HUES64 (cell line): ENCODE measurements around the gene CDPF1.

Experiments used
- H3K27ac ChIP-seq: 2 replicates; pipeline ENCODE4 v1.7.0; 2013; ENCODE audit warnings: low read depth, low read length, inconsistent platforms
- H3K27me3 ChIP-seq: 2 replicates; pipeline ENCODE4 v1.6.1; 2013; ENCODE audit warnings: mild to moderate bottlenecking, low read length; ENCODE audit not compliant: insufficient read depth
- H3K36me3 ChIP-seq: 2 replicates; pipeline ENCODE4 v1.6.1; 2013; ENCODE audit warnings: mild to moderate bottlenecking, low read length; ENCODE audit not compliant: insufficient read depth
- H3K4me1 ChIP-seq: 2 replicates; pipeline ENCODE4 v1.6.1; 2013; ENCODE audit warnings: mild to moderate bottlenecking, low read length, moderate library complexity; ENCODE audit not compliant: insufficient read depth
- H3K4me3 ChIP-seq: 2 replicates; pipeline ENCODE4 v1.5.1; 2013; ENCODE audit warnings: mild to moderate bottlenecking, low read length, moderate library complexity
- H3K9ac ChIP-seq: 2 replicates; pipeline ENCODE4 v1.6.1; 2013; ENCODE audit warnings: mild to moderate bottlenecking, low read depth, low read length
- H3K9me3 ChIP-seq: 2 replicates; pipeline ENCODE4 v1.6.1; 2013; ENCODE audit warnings: low read depth, low read length; ENCODE audit not compliant: insufficient read depth
- WGBS: fragments of 150-250, 120-280 bp; methylation state at CpG from one replicate; pipeline ENCODE4 v1.1.7; 2013; ENCODE audit warnings: missing lambda C conversion rate; 5-methylcytosine and 5-hydroxymethylcytosine counted together

CDPF1 gene

GRCh38 chr22:46238541-46238940 is 11.6 kb downstream of the CDPF1 start:
- H3K27me3 ChIP-seq: no peaks in the 10 kb centered on the region
- H3K9ac ChIP-seq: no peak overlapping the region
- no peaks in the 10 kb centered on the region for H3K9me3 ChIP-seq
- H3K4me3 ChIP-seq: no peak overlapping the region
- 95% methylated on average over 16 of the region's 16 CpGs for WGBS
- H3K4me1 ChIP-seq: no peaks in the 10 kb centered on the region
- H3K27ac ChIP-seq: no peak overlapping the region
- H3K36me3 ChIP-seq: no peaks in the 10 kb centered on the region

GRCh38 chr22:46237453-46238124 is 12.5 kb downstream of the CDPF1 start:
- no peak overlapping the region for H3K9ac ChIP-seq
- H3K27ac ChIP-seq: no peak overlapping the region
- WGBS: 87% methylated on average over 12 of the region's 12 CpGs
- H3K27me3 ChIP-seq: no peaks in the 10 kb centered on the region
- H3K4me3 ChIP-seq: no peak overlapping the region
- no peaks in the 10 kb centered on the region for H3K36me3 ChIP-seq
- no peaks in the 10 kb centered on the region for H3K9me3 ChIP-seq
- no peaks in the 10 kb centered on the region for H3K4me1 ChIP-seq

- no peak overlapping the region for H3K4me3 ChIP-seq
- WGBS: 93% methylated on average over 12 of the region's 12 CpGs
- H3K36me3 ChIP-seq: no peaks in the 10 kb centered on the region
- H3K27ac ChIP-seq: no peak overlapping the region
- no peaks in the 10 kb centered on the region for H3K4me1 ChIP-seq
- H3K27me3 ChIP-seq: no peaks in the 10 kb centered on the region
- H3K9ac ChIP-seq: no peak overlapping the region
- no peaks in the 10 kb centered on the region for H3K9me3 ChIP-seq
Observed at GRCh38 chr22:46234969-46235368, 15.1 kb downstream of the CDPF1 start.

GRCh38 chr22:46233231-46233630 is 16.9 kb downstream of the CDPF1 start:
- WGBS: 89% methylated on average over 9 of the region's 9 CpGs
- Histone ChIP-seq H3K27me3 (no peaks in the 10 kb centered on the region), H3K4me3 (no peak overlapping the region), H3K4me1 (no peaks in the 10 kb centered on the region), H3K9ac (no peak overlapping the region), H3K27ac (no peak overlapping the region), H3K36me3 (no peaks in the 10 kb centered on the region), H3K9me3 (no peaks in the 10 kb centered on the region)

- H3K9ac ChIP-seq: no peak overlapping the region
- WGBS: 91% methylated on average over 13 of the region's 13 CpGs
- H3K27ac ChIP-seq: no peak overlapping the region
- H3K4me3 ChIP-seq: no peak overlapping the region
- no peaks in the 10 kb centered on the region for H3K9me3 ChIP-seq
- no peaks in the 10 kb centered on the region for H3K36me3 ChIP-seq
- H3K27me3 ChIP-seq: no peaks in the 10 kb centered on the region
- no peaks in the 10 kb centered on the region for H3K4me1 ChIP-seq
Observed at GRCh38 chr22:46230262-46230901, 19.7 kb downstream of the CDPF1 start.

GRCh38 chr22:46229701-46230100 is 20.4 kb downstream of the CDPF1 start:
- 96% methylated on average over 8 of the region's 8 CpGs for WGBS
- Histone ChIP-seq H3K4me3 (no peak overlapping the region), H3K27me3 (no peaks in the 10 kb centered on the region), H3K4me1 (no peaks in the 10 kb centered on the region), H3K27ac (no peak overlapping the region), H3K36me3 (no peaks in the 10 kb centered on the region), H3K9ac (no peak overlapping the region), H3K9me3 (no peaks in the 10 kb centered on the region)

GRCh38 chr22:46226577-46226976 is 23.5 kb downstream of the CDPF1 start:
- Histone ChIP-seq H3K36me3 (no peaks in the 10 kb centered on the region), H3K27ac (no peak overlapping the region), H3K9ac (no peak overlapping the region), H3K27me3 (no peaks in the 10 kb centered on the region), H3K9me3 (no peaks in the 10 kb centered on the region), H3K4me1 (peaks cover 3% of the 10 kb centered on the region; the same call in 1 of the 2 replicates), H3K4me3 (no peak overlapping the region)
- 93% methylated on average over 7 of the region's 7 CpGs for WGBS

GRCh38 chr22:46225631-46226030 is 24.5 kb downstream of the CDPF1 start:
- H3K36me3 ChIP-seq: no peaks in the 10 kb centered on the region
- no peak overlapping the region for H3K27ac ChIP-seq
- no peak overlapping the region for H3K9ac ChIP-seq
- H3K4me3 ChIP-seq: no peak overlapping the region
- H3K27me3 ChIP-seq: no peaks in the 10 kb centered on the region
- H3K4me1 ChIP-seq: peaks cover 3% of the 10 kb centered on the region; the same call in 1 of the 2 replicates
- 92% methylated on average over 7 of the region's 7 CpGs for WGBS
- H3K9me3 ChIP-seq: no peaks in the 10 kb centered on the region

- Histone ChIP-seq H3K4me1 (peaks cover 3% of the 10 kb centered on the region; the same call in 1 of the 2 replicates), H3K4me3 (no peak overlapping the region), H3K36me3 (no peaks in the 10 kb centered on the region), H3K27ac (no peak overlapping the region), H3K9ac (no peak overlapping the region), H3K9me3 (no peaks in the 10 kb centered on the region), H3K27me3 (no peaks in the 10 kb centered on the region)
- WGBS: 79% methylated on average over 10 of the region's 10 CpGs
Observed at GRCh38 chr22:46224898-46225290, 25.2 kb downstream of the CDPF1 start.

- Histone ChIP-seq H3K4me1 (peaks cover 3% of the 10 kb centered on the region; the same call in 1 of the 2 replicates), H3K27ac (no peak overlapping the region), H3K4me3 (no peak overlapping the region), H3K36me3 (no peaks in the 10 kb centered on the region), H3K9ac (no peak overlapping the region), H3K27me3 (no peaks in the 10 kb centered on the region), H3K9me3 (no peaks in the 10 kb centered on the region)
- WGBS: 91% methylated on average over 23 of the region's 23 CpGs
Observed at GRCh38 chr22:46224044-46224897, 25.8 kb downstream of the CDPF1 start.

GRCh38 chr22:46220921-46221320 is 29.2 kb downstream of the CDPF1 start:
- Histone ChIP-seq H3K9me3 (no peaks in the 10 kb centered on the region), H3K9ac (no peak overlapping the region), H3K27me3 (no peaks in the 10 kb centered on the region), H3K4me3 (no peak overlapping the region), H3K4me1 (peaks cover 3% of the 10 kb centered on the region; the same call in 1 of the 2 replicates), H3K27ac (no peak overlapping the region), H3K36me3 (no peaks in the 10 kb centered on the region)
- WGBS: 92% methylated on average over 4 of the region's 5 CpGs
